Heart right ventricle (tissue), 16 donors: ENCODE results near the gene CRADD. TPM values are rescaled to one million over a fixed set of nuclear protein-coding genes. Genes with fewer than 3 reads are reported as not detected.

Experiments
- ATAC-seq, 8 donors: fragments of 200-7000 bp; cut with Tn5 transposase; one replicate each; pipeline ENCODE4 v1.9.1; 2020; ENCODE audit warnings: mild to moderate bottlenecking in 8 of 8, moderate library complexity in 8 of 8, moderate number of reproducible peaks in 1 of 8
- DNase-seq, 2 donors: peaks; one replicate each; pipeline ENCODE4 v3.0.0-alpha.2; 2020
- H3K27ac ChIP-seq, 10 donors: fragments of 200-600 bp; sonication (generic) in 2 of 10; one replicate each; pipeline versions ENCODE4 v1.5.0 to v1.8.0; 2020 to 2022; ENCODE audit warnings: mild to moderate bottlenecking in 3 of 10
- H3K27me3 ChIP-seq, 7 donors: fragments of 200-600 bp; one replicate each; pipeline ENCODE4 v1.8.0; 2021 to 2022; ENCODE audit warnings: mild to moderate bottlenecking in 2 of 7
- H3K36me3 ChIP-seq, 9 donors: fragments of 200-600 bp; sonication (generic) in 1 of 9; one replicate each; pipeline versions ENCODE4 v1.5.0 to v1.8.0; 2020 to 2022; ENCODE audit warnings: mild to moderate bottlenecking in 2 of 9
- H3K4me1 ChIP-seq, 9 donors: fragments of 200-600 bp; sonication (generic) in 1 of 9; one replicate each; pipeline versions ENCODE4 v1.5.0 to v1.8.0; 2020 to 2022; ENCODE audit warnings: mild to moderate bottlenecking in 4 of 9
- H3K4me3 ChIP-seq, 10 donors: fragments of 200-600 bp; sonication (generic) in 2 of 10; one replicate each; pipeline versions ENCODE4 v1.5.0 to v1.8.0; 2020 to 2022; ENCODE audit warnings: mild to moderate bottlenecking in 7 of 10, moderate library complexity in 2 of 10
- H3K9me3 ChIP-seq, 11 donors: fragments of 200-600 bp in 10 of 11; sonication (generic) in 2 of 11; one replicate each; pipeline versions ENCODE4 v1.5.0 to v1.8.0; 2013 to 2022; ENCODE audit warnings: mild to moderate bottlenecking in 2 of 11, control low read depth in 1 of 11, moderate library complexity in 1 of 11
- WGBS, 2 donors: extraction: QIAGEN DNeasy Blood & Tissue Kit; methylation state at CpG; one replicate each; pipeline ENCODE4 v1.1.7; 2013; ENCODE audit warnings: inconsistent platforms in 1 of 2; 5-methylcytosine and 5-hydroxymethylcytosine counted together
- intact Hi-C, 10 donors: fragments of 100-400 bp; cut with DNase I; formaldehyde crosslinking; loops; one replicate each; pipeline versions ENCODE4 v1.11.1 to v1.14.2; 2022
- polyA plus RNA-seq, 2 donors: library from polyadenylated mRNA; stranded (reverse); fragments of 200-250 nt; gene quantifications; one replicate each; pipeline ENCODE4 v1.2.3, GENCODE V29; 2013
- total RNA-seq, 10 donors: library from RNA; stranded (reverse); fragmentation: NEBNext Ultra II Directional in 3 of 10; extraction: Animal tissue kit (Norgen Biotek cat#: 25700) in 3 of 10; gene quantifications; one replicate each; pipeline versions ENCODE4 v1.2.1 to v1.2.4, GENCODE V29; 2021 to 2023
- TF ChIP-seq, protein P1 (sequence below), 9 donors: fragments of 200-600 bp; sonication (generic) in 2 of 9; IDR thresholded peaks; one replicate each; pipeline versions ENCODE4 v1.5.0 to v1.8.0; 2021 to 2022; ENCODE audit warnings: antibody characterized with exemption in 9 of 9, mild to moderate bottlenecking in 5 of 9, moderate library complexity in 1 of 9
- donor health status: Arrhythmogenic right ventricular cardiomyopathy.
- donor health status: ischemic (EF 13 %, LVEDD 7.1; RV severe dilation, severe dysfunction).
- donor health status: healthy with polysubstance abuse.
- donor health status: DM: no; HTN: yes; CAD: no.
- donor health status: DM: no; HTN: no; CAD: no.
- donor health status: ischemic (EF 25% LVEDD 6.9; RV normal size, moderate dysfunction).
- donor health status: ischemic (EF 25% LVEDD 5.7; RV mildly dilated, moderate dysfunction).
- donor health status: healthy.
- donor health status: DM: yes; HTN: yes; CAD: no.
- donor health status: Ischemic cardiomyopathy.
- donor health status: ischemic (EF 35%, LVEDD 5.7; RV mildly dilated, moderate dysfunction).
- donor health status: nonischemic (EF 11% LVEDD 7.7; RV severe dilation, severe dysfunction).
- donor health status: DM: yes; HTN: yes; CAD: no.
- donor health status: PGD.
- donor health status: ischemic (EF 29% LVEDD 5.4; RV normal size, mild dysfunction).
- donor health status: nonischemic (EF 23%, LVEDD 6.1; RV moderate dilation, normal function).

CRADD gene
- total and polyA plus RNA-seq, 12 donors: 5.0 to 80.1 (median 51.4) TPM

DNA sequence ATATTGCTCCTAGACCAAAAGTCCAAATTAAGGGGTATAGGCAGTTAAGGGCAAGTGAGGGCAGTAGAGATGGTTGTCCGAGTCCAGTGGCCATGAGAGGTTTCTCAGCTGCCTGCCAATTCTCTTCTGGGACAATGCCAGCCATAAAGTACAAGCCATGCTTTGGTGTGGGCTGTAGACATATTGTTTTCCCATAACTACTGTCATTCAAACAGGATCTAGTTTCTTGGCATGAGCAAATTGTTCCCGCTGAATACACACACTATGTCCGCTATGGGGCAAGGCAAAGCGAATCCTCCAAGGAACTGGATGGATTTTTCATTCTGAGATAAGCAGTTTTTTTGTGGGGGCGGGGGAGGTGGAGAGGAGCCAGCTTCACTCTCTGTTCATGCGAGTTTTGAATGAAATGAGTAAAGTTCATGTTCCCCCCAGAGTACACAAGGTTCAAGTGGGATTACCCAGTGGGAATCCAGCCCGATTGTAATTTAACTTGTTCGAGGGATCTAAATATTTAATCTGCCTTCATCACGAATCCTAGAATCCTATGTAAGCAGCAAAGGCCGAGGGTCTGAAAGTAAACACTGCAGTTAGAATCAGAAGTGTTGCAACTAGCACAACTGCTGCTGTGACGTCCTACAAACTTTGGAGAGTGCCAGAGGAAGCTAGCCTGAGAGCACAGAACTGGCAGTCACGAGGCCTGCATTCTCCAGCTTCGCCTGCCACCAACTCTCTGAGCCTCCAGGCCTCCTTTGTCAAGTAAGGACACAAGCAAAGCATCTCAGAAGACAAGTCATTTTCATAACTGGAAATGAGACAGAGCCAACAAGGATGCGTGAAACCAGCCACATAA, 137.0 kb downstream of the CRADD start:
- Histone ChIP-seq H3K4me1 (peaks cover 25 to 73% (median 62%) of the 10 kb centered on the region in 9 donors), H3K27ac (peak overlapping the region; percentile 80 to 96 (median 90)), H3K9me3 (no peaks in the 10 kb centered on the region), H3K27me3 (no peaks in the 10 kb centered on the region), H3K4me3 (peak overlapping the region in 7 of 10 donors; percentile 1 to 29 (median 18)), H3K36me3 (no peaks in the 10 kb centered on the region)
- DNase-seq (peak; percentile 74 to 86), ATAC-seq (peak; percentile 80 to 94 (median 90))
- WGBS, 2 donors: 19 to 24% methylated on average over 14 of the region's 14 CpGs
- TF ChIP-seq, protein P1, sequence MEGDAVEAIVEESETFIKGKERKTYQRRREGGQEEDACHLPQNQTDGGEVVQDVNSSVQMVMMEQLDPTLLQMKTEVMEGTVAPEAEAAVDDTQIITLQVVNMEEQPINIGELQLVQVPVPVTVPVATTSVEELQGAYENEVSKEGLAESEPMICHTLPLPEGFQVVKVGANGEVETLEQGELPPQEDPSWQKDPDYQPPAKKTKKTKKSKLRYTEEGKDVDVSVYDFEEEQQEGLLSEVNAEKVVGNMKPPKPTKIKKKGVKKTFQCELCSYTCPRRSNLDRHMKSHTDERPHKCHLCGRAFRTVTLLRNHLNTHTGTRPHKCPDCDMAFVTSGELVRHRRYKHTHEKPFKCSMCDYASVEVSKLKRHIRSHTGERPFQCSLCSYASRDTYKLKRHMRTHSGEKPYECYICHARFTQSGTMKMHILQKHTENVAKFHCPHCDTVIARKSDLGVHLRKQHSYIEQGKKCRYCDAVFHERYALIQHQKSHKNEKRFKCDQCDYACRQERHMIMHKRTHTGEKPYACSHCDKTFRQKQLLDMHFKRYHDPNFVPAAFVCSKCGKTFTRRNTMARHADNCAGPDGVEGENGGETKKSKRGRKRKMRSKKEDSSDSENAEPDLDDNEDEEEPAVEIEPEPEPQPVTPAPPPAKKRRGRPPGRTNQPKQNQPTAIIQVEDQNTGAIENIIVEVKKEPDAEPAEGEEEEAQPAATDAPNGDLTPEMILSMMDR (IDR thresholded peaks at IDR 0.05): peak in 3 of 9 donors; percentile 11 to 26 (median 12)
- intact Hi-C loops: loop anchor here in 7 of 10 donors (2.0 to 10.0 kb wide), 12 partner anchors 29 to 261 kb away; partner anchors contain the start of genes CRADD (in 2 of the 7) and SOCS2 (in 1 of the 7)

DNA sequence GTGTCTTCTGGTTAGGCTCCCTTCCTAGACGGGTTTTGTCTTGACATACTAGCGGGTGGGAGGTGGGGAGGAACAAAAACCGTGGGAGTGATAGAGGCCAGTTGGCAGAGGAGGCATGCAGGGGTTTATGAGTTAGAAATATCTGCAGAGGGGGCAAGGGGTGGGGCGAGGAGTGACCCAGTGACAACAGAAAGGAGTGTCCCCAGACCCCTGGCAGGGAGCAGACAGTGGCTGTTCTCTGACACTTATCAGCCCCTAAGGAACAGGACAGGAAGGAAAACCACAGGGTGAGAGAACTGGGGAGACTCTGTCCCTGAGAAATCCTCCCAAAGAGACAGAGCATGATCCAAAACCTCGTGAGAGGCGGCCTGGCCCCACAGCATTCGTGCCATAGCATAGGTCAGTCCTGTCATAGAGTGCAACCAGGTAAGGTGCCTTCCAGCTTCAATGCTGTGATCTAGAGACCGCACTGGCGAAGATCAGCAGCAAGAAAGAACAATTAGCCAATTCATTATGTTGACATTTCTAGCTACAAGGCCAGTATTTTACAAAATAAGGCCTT, 141.4 kb downstream of the CRADD start:
- Histone ChIP-seq H3K9me3 (no peaks in the 10 kb centered on the region), H3K4me3 (no peak overlapping the region), H3K27ac (peak overlapping the region; percentile 13 to 77 (median 74)), H3K36me3 (no peaks in the 10 kb centered on the region), H3K27me3 (no peaks in the 10 kb centered on the region), H3K4me1 (peaks cover 24 to 60% (median 48%) of the 10 kb centered on the region in 9 donors)
- DNase-seq: peak in 1 of 2 donors; percentile 36
- peak in 5 of 8 donors; percentile 3 to 18 (median 12) for ATAC-seq
- WGBS, 2 donors: 52 to 67% methylated on average over 9 of the region's 9 CpGs
- TF ChIP-seq, protein P1 (IDR thresholded peaks at IDR 0.05): no peak
- intact Hi-C loops: loop anchor here in 5 of 10 donors (10.0 kb wide), 4 partner anchors 76 to 256 kb away; partner anchors contain the start of genes CRADD (in 1 of the 5) and SOCS2 (in 1 of the 5)

DNA sequence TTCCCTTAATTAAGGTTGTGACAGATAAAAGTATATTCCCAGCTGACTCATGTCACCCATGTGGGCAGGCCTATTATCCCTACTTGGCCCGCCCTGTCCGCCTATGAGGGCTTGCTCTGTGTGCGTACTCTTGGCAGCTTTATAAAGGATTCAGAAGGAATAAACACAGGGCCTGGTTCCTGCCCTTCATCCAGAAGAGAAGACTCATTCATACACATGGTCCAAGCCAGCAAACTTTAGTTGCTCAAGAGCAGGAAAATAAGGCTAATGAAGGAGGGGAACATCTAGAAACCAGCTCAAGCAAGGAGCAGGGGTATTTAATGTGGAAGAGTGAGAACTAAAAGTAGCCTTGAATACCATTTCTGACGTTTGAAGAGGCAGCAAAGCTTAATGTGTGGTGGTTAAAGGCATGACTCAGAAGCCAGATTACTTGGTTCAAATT, 141.9 kb downstream of the CRADD start:
- H3K27me3 ChIP-seq: no peaks in the 10 kb centered on the region
- no peak overlapping the region for H3K4me3 ChIP-seq
- peaks cover 21 to 60% (median 48%) of the 10 kb centered on the region in 9 donors for H3K4me1 ChIP-seq
- DNase-seq: peak; percentile 39 to 48
- no peaks in the 10 kb centered on the region for H3K9me3 ChIP-seq
- intact Hi-C loops: loop anchor here in 5 of 10 donors (10.0 kb wide), 4 partner anchors 76 to 256 kb away; partner anchors contain the start of genes CRADD (in 1 of the 5) and SOCS2 (in 1 of the 5)
- TF ChIP-seq, protein P1 (IDR thresholded peaks at IDR 0.05): no peak
- peak overlapping the region; percentile 13 to 77 (median 74) for H3K27ac ChIP-seq
- H3K36me3 ChIP-seq: no peaks in the 10 kb centered on the region
- 29 to 61% methylated on average over 4 of the region's 4 CpGs for whole genome bisulfite sequencing, 2 donors
- ATAC-seq: peak; percentile 50 to 85 (median 74)
